ENCODE measurements around the gene ATP5PD. TPM values are rescaled to one million over a fixed set of nuclear protein-coding genes. Genes with fewer than 3 reads are reported as not detected.

The ATP5PD gene
- total RNA-seq, 6 experiments from 2014 or later, result 362 to 410 (median 386) TPM

- Mint-ChIP-seq H3K27ac (no peak overlapping the region), H3K36me3 (ENCODE audit: low read depth) (no peaks in the 10 kb centered on the region), H3K4me1 (ENCODE audit: low read depth) (no peaks in the 10 kb centered on the region), H3K4me3 (no peak overlapping the region), H3K9me3 (no peaks in the 10 kb centered on the region), H3K27me3 (ENCODE audit: insufficient read depth) (no peaks in the 10 kb centered on the region; the same call in none of the 2 replicates)
- no peak for DNase-seq
- TF ChIP-seq CTCF (IDR thresholded peaks at IDR 0.05), result no peak; the same call in 1 of the 2 replicates
Observed at GRCh38 chr17:75003070-75003956, 43.5 kb downstream of the ATP5PD start.

GRCh38 chr17:75001915-75002843, 44.6 kb downstream of the ATP5PD start:
- no peaks in the 10 kb centered on the region; the same call in none of the 2 replicates for H3K27me3 Mint-ChIP-seq (ENCODE audit: insufficient read depth)
- TF ChIP-seq CTCF (IDR thresholded peaks at IDR 0.05), result no peak
- H3K4me1 Mint-ChIP-seq (ENCODE audit: low read depth), result no peaks in the 10 kb centered on the region
- H3K9me3 Mint-ChIP-seq, result no peaks in the 10 kb centered on the region
- H3K36me3 Mint-ChIP-seq (ENCODE audit: low read depth), result no peaks in the 10 kb centered on the region
- H3K4me3 Mint-ChIP-seq, result no peak overlapping the region
- no peak for DNase-seq
- H3K27ac Mint-ChIP-seq, result no peak overlapping the region

GRCh38 chr17:74999523-74999922, 47.2 kb downstream of the ATP5PD start:
- H3K9me3 Mint-ChIP-seq, result no peaks in the 10 kb centered on the region
- H3K36me3 Mint-ChIP-seq (ENCODE audit: low read depth), result no peaks in the 10 kb centered on the region
- H3K27me3 Mint-ChIP-seq (ENCODE audit: insufficient read depth), result no peaks in the 10 kb centered on the region; the same call in 1 of the 2 replicates
- no peak for TF ChIP-seq CTCF (IDR thresholded peaks at IDR 0.05)
- H3K4me1 Mint-ChIP-seq (ENCODE audit: low read depth), result peaks cover 3% of the 10 kb centered on the region
- no peak overlapping the region for H3K4me3 Mint-ChIP-seq
- DNase-seq, result no peak
- no peak overlapping the region for H3K27ac Mint-ChIP-seq

GRCh38 chr17:74998783-74999182, 48.0 kb downstream of the ATP5PD start:
- Mint-ChIP-seq H3K4me3 (no peak overlapping the region), H3K27me3 (ENCODE audit: insufficient read depth) (no peaks in the 10 kb centered on the region; the same call in none of the 2 replicates), H3K9me3 (no peaks in the 10 kb centered on the region), H3K36me3 (ENCODE audit: low read depth) (no peaks in the 10 kb centered on the region), H3K4me1 (ENCODE audit: low read depth) (peaks cover 10% of the 10 kb centered on the region), H3K27ac (no peak overlapping the region)
- no peak for TF ChIP-seq CTCF (IDR thresholded peaks at IDR 0.05)
- no peak for DNase-seq

GRCh38 chr17:74995847-74996246, 50.9 kb downstream of the ATP5PD start:
- no peaks in the 10 kb centered on the region; the same call in 1 of the 2 replicates for H3K27me3 Mint-ChIP-seq (ENCODE audit: insufficient read depth)

More at GRCh38 chr17:74995847-74996246, 50.9 kb downstream of the ATP5PD start:
- Mint-ChIP-seq H3K27ac (no peak overlapping the region), H3K9me3 (no peaks in the 10 kb centered on the region), H3K36me3 (ENCODE audit: low read depth) (no peaks in the 10 kb centered on the region), H3K4me1 (ENCODE audit: low read depth) (peaks cover 29% of the 10 kb centered on the region), H3K4me3 (no peak overlapping the region)
- DNase-seq, result no peak
- no peak for TF ChIP-seq CTCF (IDR thresholded peaks at IDR 0.05)

Data from HFFc6 (cell line).